VCaP (cell line): Measurements from ENCODE around the gene WDR45B.

Experiments used
- H3K27ac ChIP-seq: fragments of 450-650 bp; 2 replicates; pipeline ENCODE4 v1.5.1; 2017
- CTCF ChIP-seq: fragments of 450-650 bp; conservative IDR thresholded peaks from 2 replicates; pipeline ENCODE4 v1.5.1; 2017; ENCODE audit warnings: mild to moderate bottlenecking, moderate library complexity

The WDR45B gene

GRCh38 chr17:82602986-82603710, 45.1 kb downstream of the WDR45B start:
- 0 out of 2 replicates have a peak overlapping the region, but pooled peaks have one; percentile 7 for H3K27ac ChIP-seq
- no peak for TF ChIP-seq CTCF

GRCh38 chr17:82602487-82602886, 45.8 kb downstream of the WDR45B start:
- TF ChIP-seq CTCF: no peak

GRCh38 chr17:82601447-82602000, 46.7 kb downstream of the WDR45B start:
- no peak for TF ChIP-seq CTCF
- no peak overlapping the region for H3K27ac ChIP-seq

More at GRCh38 chr17:82602487-82602886, 45.8 kb downstream of the WDR45B start:
- no peak overlapping the region for H3K27ac ChIP-seq

GRCh38 chr17:82600731-82601446, 47.4 kb downstream of the WDR45B start:
- no peak overlapping the region for H3K27ac ChIP-seq
- no peak for TF ChIP-seq CTCF

DNA sequence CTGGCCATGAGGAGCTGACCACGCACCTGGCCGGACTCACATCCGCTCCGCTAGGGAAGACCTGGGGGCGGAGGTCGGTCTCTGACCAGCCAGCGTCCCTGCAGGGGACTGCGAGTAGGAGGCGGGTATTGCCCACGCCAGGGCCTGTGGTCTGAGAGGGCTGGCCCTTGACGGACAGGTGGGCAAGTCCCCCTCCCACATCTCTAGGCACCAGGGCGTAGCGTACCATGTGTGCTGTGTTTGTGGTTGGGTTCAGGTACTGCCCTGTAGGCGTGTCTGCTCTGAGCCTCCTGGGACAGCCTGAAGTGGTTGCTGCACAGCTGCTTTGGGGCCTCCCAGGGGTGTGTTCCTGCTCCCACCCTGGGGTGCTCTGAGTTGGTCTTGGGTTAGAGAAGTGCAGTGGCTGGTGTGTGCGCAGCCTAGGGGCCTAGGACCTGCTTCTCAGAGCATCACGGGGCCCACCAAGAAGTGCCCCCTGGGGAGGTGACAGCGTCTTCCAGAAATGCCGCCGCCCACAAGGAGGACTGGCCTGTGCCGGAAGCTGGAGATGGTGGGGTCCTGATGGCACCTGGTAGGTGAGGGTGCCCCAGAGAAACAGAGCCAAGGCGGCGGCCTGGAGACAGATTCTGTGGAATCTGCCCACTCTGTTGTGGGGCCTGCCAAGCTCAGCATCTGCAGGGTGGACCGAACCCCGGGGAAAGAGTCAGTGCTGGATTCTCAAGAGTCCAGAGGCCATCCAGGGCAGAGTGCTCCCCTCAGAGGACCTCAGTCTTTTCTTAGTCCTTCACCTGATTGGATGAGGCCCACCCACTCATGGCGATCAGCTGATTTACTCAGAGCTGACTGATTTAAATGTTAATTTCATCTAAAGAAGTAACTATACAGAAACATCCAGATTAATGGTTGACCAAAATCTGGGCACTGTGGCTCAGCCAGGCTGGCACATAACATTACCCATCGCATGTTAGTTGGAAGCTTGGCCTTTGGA, 48.3 kb downstream of the WDR45B start:
- TF ChIP-seq CTCF: no peak
- peak overlapping the region; percentile 10; the same call in 1 of the 2 replicates for H3K27ac ChIP-seq

DNA sequence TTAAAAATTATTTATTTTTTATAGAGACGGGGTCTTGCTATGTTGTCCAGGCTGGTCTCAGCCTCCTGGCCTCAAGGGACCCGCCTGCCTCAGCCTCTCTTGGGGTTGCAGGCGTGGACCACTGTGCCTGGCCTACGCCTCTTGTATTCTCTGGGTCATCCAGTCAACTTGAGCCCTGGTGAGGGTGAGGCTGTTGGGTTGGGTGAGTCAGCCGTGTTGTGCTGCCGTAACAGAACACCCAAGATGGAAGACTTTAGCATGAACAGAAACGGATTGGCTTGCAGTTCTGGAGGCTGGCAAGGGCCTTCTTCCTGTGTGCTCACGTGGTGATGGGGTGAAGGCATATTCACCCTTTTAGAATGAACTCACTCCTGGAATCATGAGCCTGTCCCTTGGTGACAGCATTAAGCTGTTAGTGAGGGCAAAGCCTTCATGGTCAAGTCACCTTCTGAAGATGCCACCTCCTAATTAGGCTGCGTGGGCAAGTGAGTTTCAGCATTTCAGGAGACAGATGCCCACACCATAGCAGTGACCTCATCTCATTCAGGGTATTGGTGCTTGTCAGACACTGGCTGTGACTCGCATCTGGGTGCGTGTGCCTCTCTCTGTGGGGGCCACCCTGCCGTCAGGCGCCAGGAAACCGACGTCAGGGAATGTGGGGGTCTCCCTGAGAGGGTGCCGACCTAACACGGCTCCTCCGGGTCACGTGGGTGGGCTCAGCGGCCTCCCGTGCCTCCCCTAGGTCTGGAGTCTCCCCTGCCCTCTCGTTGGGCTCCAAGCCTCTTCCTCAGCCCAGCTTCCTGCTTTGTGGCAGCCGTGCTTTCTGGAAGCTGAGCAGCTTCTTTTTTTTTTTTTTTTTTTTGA, 49.8 kb downstream of the WDR45B start:
- H3K27ac ChIP-seq: no peak overlapping the region
- no peak for TF ChIP-seq CTCF
